IMR-90 (cell line): ENCODE measurements around the gene MRPS10. TPM values are rescaled to one million over a fixed set of nuclear protein-coding genes. Genes with fewer than 3 reads are reported as not detected.

ENCODE experiments used
- ATAC-seq: fragments of 200-7000 bp; cut with Tn5 transposase; 2 replicates; pipeline ENCODE4 v1.9.1; 2020; ENCODE audit warnings: low read depth, mild to moderate bottlenecking, moderate library complexity
- BruUV-seq: library from RNA; stranded (reverse); fragments of 400-500 nt; replicated peaks from 2 replicates; lab custom pipeline; 2021; lab: Mats Ljungman, UMichigan
- CTCF ChIA-PET: fragments of 300-600 bp; formaldehyde crosslinking; extraction: SDS; loops from one replicate; lab custom pipeline; 2021; ENCODE audit warnings: antibody characterized with exemption; lab: Yijun Ruan, JAX
- POLR2A ChIA-PET: fragments of 300-600 bp; sonication (Branson Sonifier 250); formaldehyde crosslinking; loops from one replicate; lab custom pipeline; 2022; ENCODE audit warnings: antibody characterized with exemption; ENCODE audit not compliant: unreplicated experiment; lab: Charles Lee
- DNase-seq: peaks from one replicate; pipeline ENCODE4 v3.0.0; 2013
- H2AFZ ChIP-seq: replicated peaks from 2 replicates; pipeline ENCODE3; 2013; ENCODE audit warnings: low read length, mild to moderate bottlenecking; ENCODE audit not compliant: poor library complexity
- H2AK5ac ChIP-seq: 2 replicates; pipeline ENCODE4 v1.6.1; 2013; ENCODE audit warnings: low read depth, low read length, inconsistent platforms
- H2AK9ac ChIP-seq: replicated peaks from 2 replicates; pipeline ENCODE3; 2013; ENCODE audit warnings: mild to moderate bottlenecking, low read depth, low read length, moderate library complexity; ENCODE audit not compliant: poor library complexity
- H2BK120ac ChIP-seq: 2 replicates; pipeline ENCODE4 v1.6.1; 2013; ENCODE audit warnings: low read depth, low read length, inconsistent platforms
- H2BK15ac ChIP-seq: 3 replicates; pipeline ENCODE4 v1.6.1; 2013; ENCODE audit warnings: low read depth, low read length, inconsistent platforms
- H2BK20ac ChIP-seq: 2 replicates; pipeline ENCODE4 v1.6.1; 2013; ENCODE audit warnings: low read depth, mild to moderate bottlenecking, inconsistent platforms, low read length, moderate library complexity
- H2BK5ac ChIP-seq: 2 replicates; pipeline ENCODE4 v1.6.1; 2013; ENCODE audit warnings: mild to moderate bottlenecking, low read depth, low read length, inconsistent platforms; ENCODE audit not compliant: poor library complexity, severe bottlenecking
- H3K14ac ChIP-seq: replicated peaks from 2 replicates; pipeline ENCODE4 v1.6.1; 2013; ENCODE audit warnings: low read depth, low read length, inconsistent platforms
- H3K18ac ChIP-seq: 2 replicates; pipeline ENCODE4 v1.6.1; 2013; ENCODE audit warnings: low read depth, low read length, control low read depth
- H3K23ac ChIP-seq: 2 replicates; pipeline ENCODE4 v1.6.1; 2013; ENCODE audit warnings: low read depth, low read length, inconsistent platforms
- H3K27ac ChIP-seq: 2 replicates; pipeline ENCODE4 v1.5.1; 2013; ENCODE audit warnings: mild to moderate bottlenecking, control low read depth, low read length; ENCODE audit not compliant: insufficient read depth
- H3K27me3 ChIP-seq: 2 replicates; pipeline ENCODE4 v1.6.1; 2013; ENCODE audit warnings: low read length; ENCODE audit not compliant: control insufficient read depth, insufficient read depth
- H3K36me3 ChIP-seq: 2 replicates; pipeline ENCODE4 v1.6.1; 2013; ENCODE audit warnings: low read length, mixed read lengths; ENCODE audit not compliant: control insufficient read depth, insufficient read depth
- H3K4ac ChIP-seq: 2 replicates; pipeline ENCODE4 v1.6.1; 2013; ENCODE audit warnings: low read depth, low read length, inconsistent platforms
- H3K4me1 ChIP-seq: 2 replicates; pipeline ENCODE4 v1.6.1; 2013; ENCODE audit warnings: low read length, mixed read lengths; ENCODE audit not compliant: control insufficient read depth, insufficient read depth
- H3K4me2 ChIP-seq: 2 replicates; pipeline ENCODE4 v1.6.1; 2013; ENCODE audit warnings: low read depth, mild to moderate bottlenecking, control low read depth, low read length, moderate library complexity
- H3K4me3 ChIP-seq: 2 replicates; pipeline ENCODE4 v1.5.1; 2013; ENCODE audit warnings: low read depth, mild to moderate bottlenecking, control low read depth, low read length, moderate library complexity; ENCODE audit not compliant: insufficient read depth
- H3K56ac ChIP-seq: 2 replicates; pipeline ENCODE4 v1.6.1; 2013; ENCODE audit warnings: low read length, inconsistent platforms; ENCODE audit not compliant: insufficient read depth; ENCODE audit errors: extremely low read depth
- H3K79me1 ChIP-seq, 2 experiments: 2 replicates each; pipeline ENCODE4 v1.6.1; 2013; ENCODE audit warnings: low read length in 2 of 2, inconsistent platforms in 1 of 2, low read depth in 1 of 2
- H3K9ac ChIP-seq: 2 replicates; pipeline ENCODE4 v1.6.1; 2013; ENCODE audit warnings: low read depth, low read length, control low read depth
- H3K9me1 ChIP-seq: 2 replicates; pipeline ENCODE4 v1.6.1; 2013; ENCODE audit warnings: low read length, inconsistent platforms; ENCODE audit not compliant: insufficient read depth
- H3K9me3 ChIP-seq: 2 replicates; pipeline ENCODE4 v1.6.1; 2013; ENCODE audit warnings: low read length; ENCODE audit not compliant: control insufficient read depth, insufficient read depth
- H4K20me1 ChIP-seq: 2 replicates; pipeline ENCODE4 v1.6.1; 2013; ENCODE audit warnings: low read length, inconsistent platforms; ENCODE audit not compliant: insufficient read depth
- H4K5ac ChIP-seq: 2 replicates; pipeline ENCODE4 v1.6.1; 2013; ENCODE audit warnings: mild to moderate bottlenecking, low read depth, low read length, control low read depth
- H4K8ac ChIP-seq, 2 experiments: 2 replicates each; pipeline ENCODE4 v1.6.1; 2013; ENCODE audit warnings: low read depth in 2 of 2, low read length in 2 of 2, control low read depth in 1 of 2, inconsistent platforms in 1 of 2
- H4K91ac ChIP-seq: 2 replicates; pipeline ENCODE4 v1.6.1; 2013; ENCODE audit warnings: low read depth, low read length, inconsistent platforms; ENCODE audit not compliant: insufficient read depth
- BHLHE40 ChIP-seq: fragments of 150-350 bp; IDR thresholded peaks from 2 replicates; pipeline ENCODE4 v1.6.1; 2016; ENCODE audit warnings: mild to moderate bottlenecking, low read depth, low read length
- CHD1 ChIP-seq: IDR thresholded peaks from 2 replicates; pipeline ENCODE4 v1.6.1; 2012; ENCODE audit warnings: low read depth, low read length, improper control_type of control experiment
- MAFK ChIP-seq: IDR thresholded peaks from 2 replicates; pipeline ENCODE4 v1.6.1; 2012; ENCODE audit warnings: low read depth, low read length, improper control_type of control experiment
- MAZ ChIP-seq: IDR thresholded peaks from 2 replicates; pipeline ENCODE4 v1.6.1; 2012; ENCODE audit warnings: low read depth, mild to moderate bottlenecking, low read length, improper control_type of control experiment, moderate library complexity, borderline replicate concordance
- MXI1 ChIP-seq: IDR thresholded peaks from 2 replicates; pipeline ENCODE4 v1.6.1; 2012; ENCODE audit warnings: low read depth, mild to moderate bottlenecking, low read length, moderate library complexity, borderline replicate concordance
- POLR2A ChIP-seq: IDR thresholded peaks from 2 replicates; pipeline ENCODE4 v1.6.1; 2012; ENCODE audit warnings: mild to moderate bottlenecking, low read depth, low read length
- RAD21 ChIP-seq: IDR thresholded peaks from 2 replicates; pipeline ENCODE4 v1.6.1; 2012; ENCODE audit warnings: low read length, improper control_type of control experiment
- RFX5 ChIP-seq: IDR thresholded peaks from 2 replicates; pipeline ENCODE4 v1.8.0; 2012; ENCODE audit warnings: low read depth, mild to moderate bottlenecking, low read length, moderate library complexity
- SMC3 ChIP-seq: fragments of 150-350 bp; IDR thresholded peaks from 2 replicates; pipeline ENCODE4 v1.6.1; 2016; ENCODE audit warnings: low read depth, mild to moderate bottlenecking, antibody characterized with exemption, low read length, moderate library complexity
- USF2 ChIP-seq: fragments of 150-350 bp; IDR thresholded peaks from 2 replicates; pipeline ENCODE4 v1.6.1; 2017; ENCODE audit warnings: mild to moderate bottlenecking, antibody characterized with exemption, low read length, low read depth
- WGBS, 2 experiments: methylation state at CpG; one replicate each; pipeline versions ENCODE4 v1.1.5 to v1.1.7; 2013; ENCODE audit warnings: missing lambda C conversion rate in 2 of 2; ENCODE audit not compliant: insufficient read length in 1 of 2; ENCODE audit errors: extremely low coverage in 2 of 2; 5-methylcytosine and 5-hydroxymethylcytosine counted together
- dilution Hi-C: fragments of 300-500 bp; cut with HindIII; formaldehyde crosslinking; loops from one replicate; pipeline ENCODE4 v1.14.3; 2018; ENCODE audit warnings: low sequenced_read_pairs; ENCODE audit not compliant: unreplicated experiment
- in situ Hi-C: fragments of 300-500 bp; cut with MboI; formaldehyde crosslinking; loops from 3 replicates; pipeline ENCODE4 v1.14.3; 2019; ENCODE audit warnings: low sequenced_read_pairs, inconsistent platforms, mixed read lengths
- intact Hi-C: fragments of 100-400 bp; cut with micrococcal nuclease; formaldehyde crosslinking; loops from 2 replicates; pipeline ENCODE4 v1.10.0; 2022
- polyA plus RNA-seq, 3 experiments: library from polyadenylated mRNA; depleted of rRNA; stranded (reverse); fragments of >200 nt; gene quantifications; 2 replicates each; pipeline ENCODE4 v1.2.3, GENCODE V29; 2012; ENCODE audit warnings: low replicate concordance in 1 of 3
- total RNA-seq: library from RNA; depleted of rRNA; stranded (reverse); fragments of >200 nt; gene quantifications from 2 replicates; pipeline ENCODE4 v1.2.3, GENCODE V29; 2012

Gene MRPS10
- total and polyA plus RNA-seq, 2 of the 4 experiments (the other 2 are of a cell fraction), result 28.5 to 47.0 TPM

- H2AK9ac ChIP-seq, result no peak overlapping the region
- H3K4me1 ChIP-seq, result peaks cover 13% of the 10 kb centered on the region
- no peak overlapping the region for H2AFZ ChIP-seq
- no peak overlapping the region for H3K14ac ChIP-seq
- H3K18ac ChIP-seq, result no peak overlapping the region
- H3K4ac ChIP-seq, result no peak overlapping the region
- no peak overlapping the region for H4K91ac ChIP-seq
- CTCF ChIA-PET, result interaction anchor here (0.7 kb wide), 1 partner anchor 318 kb away, joined by 3 read pairs; no protein-coding TSS in a partner anchor
- WGBS, 2 experiments, result no CpG with 5 or more reads among the region's 6 CpGs
- 0 out of 2 replicates have a peak overlapping the region, but pooled peaks have one; percentile 34 for H3K23ac ChIP-seq
- no peak overlapping the region for H3K4me3 ChIP-seq
- ATAC-seq, result no peak
- H4K5ac ChIP-seq, result no peak overlapping the region
- H2BK120ac ChIP-seq, result no peak overlapping the region
- no peak overlapping the region for H2AK5ac ChIP-seq
- in situ Hi-C loops (no loop called here), intact Hi-C loops (loop anchor here (10.0 kb wide), 1 partner anchor 105 kb away; no protein-coding TSS in a partner anchor), dilution Hi-C loops (no loop called here)
- no TSS peak for BruUV-seq
- H3K36me3 ChIP-seq, result peaks cover 25% of the 10 kb centered on the region
- peaks cover 22% of the 10 kb centered on the region for H3K9me1 ChIP-seq
- H3K27me3 ChIP-seq, result no peaks in the 10 kb centered on the region
- POLR2A ChIA-PET, result no interaction called here
- no peaks in the 10 kb centered on the region for H3K9me3 ChIP-seq
- H3K56ac ChIP-seq, result no peak overlapping the region
- no peak for DNase-seq
- H2BK5ac ChIP-seq, result no peak overlapping the region
- no peak overlapping the region for H3K4me2 ChIP-seq
- no peak overlapping the region for H4K8ac ChIP-seq
- H3K27ac ChIP-seq, result no peak overlapping the region
- no peak overlapping the region for H2BK15ac ChIP-seq
- H2BK20ac ChIP-seq, result no peak overlapping the region
- TF ChIP-seq MXI1 (no peak), POLR2A (no peak), CHD1 (no peak), BHLHE40 (no peak), RFX5 (no peak), RAD21 (no peak), USF2 (no peak), MAFK (no peak), MAZ (no peak), SMC3 (no peak)
- H3K79me1 ChIP-seq, result peaks cover 3 to 22% of the 10 kb centered on the region in 2 experiments; a peak in 2 of 4 replicates
- no peak overlapping the region for H3K9ac ChIP-seq
- no peaks in the 10 kb centered on the region for H4K20me1 ChIP-seq
Observed at GRCh38 chr6:42229506-42230119, 12.0 kb upstream of the MRPS10 start.
